OCI-LY3 (cell line): ENCODE results near the gene ACOXL.
A peak's percentile ranks its signal among the peaks of the same experiment; 100 is the strongest.

Experiments
- H2AFZ ChIP-seq: fragments of 200-600, 300-600 bp; shearing (Covaris generic); 2 replicates; pipeline ENCODE4 v1.6.0; 2014; ENCODE audit warnings: antibody characterized with exemption, low read depth, low read length
- H3K27ac ChIP-seq: fragments of 200-600, 300-600 bp; sonication (generic); 2 replicates; pipeline ENCODE4 v1.5.1; 2014; ENCODE audit warnings: mild to moderate bottlenecking, low read length, moderate library complexity, mixed read lengths
- H3K27me3 ChIP-seq: fragments of 200-600, 300-600 bp; sonication (generic); 2 replicates; pipeline ENCODE4 v1.6.1; 2014; ENCODE audit warnings: low read depth, low read length, mixed read lengths
- H3K36me3 ChIP-seq: fragments of 200-600, 300-600 bp; sonication (generic); replicated peaks from 2 replicates; pipeline ENCODE3; 2014; ENCODE audit warnings: low read depth, low read length, mixed read lengths
- H3K4me1 ChIP-seq: fragments of 300-600, 200-600 bp; sonication (generic); 2 replicates; pipeline ENCODE4 v1.6.1; 2014; ENCODE audit warnings: low read length, mixed read lengths
- H3K4me2 ChIP-seq: fragments of 200-600, 300-600 bp; sonication (generic); 2 replicates; pipeline ENCODE4 v1.6.1; 2014; ENCODE audit warnings: low read length, mixed read lengths
- H3K4me3 ChIP-seq: fragments of 300-600, 200-600 bp; sonication (generic); 2 replicates; pipeline ENCODE4 v1.5.1; 2014; ENCODE audit warnings: antibody characterized with exemption, mild to moderate bottlenecking, low read length, moderate library complexity
- H3K79me2 ChIP-seq: fragments of 300-600, 200-600 bp; shearing (Covaris generic); 2 replicates; pipeline ENCODE4 v1.6.1; 2014; ENCODE audit warnings: mild to moderate bottlenecking, low read length, mixed read lengths
- H3K9ac ChIP-seq: fragments of 300-600, 200-600 bp; shearing (Covaris generic); 2 replicates; pipeline ENCODE4 v1.6.0; 2014; ENCODE audit warnings: mild to moderate bottlenecking, low read length, moderate library complexity
- H3K9me3 ChIP-seq: fragments of 200-600, 300-600 bp; shearing (Covaris generic); 2 replicates; pipeline ENCODE4 v1.6.1; 2014; ENCODE audit warnings: low read length, mixed read lengths; ENCODE audit not compliant: insufficient read depth
- H4K20me1 ChIP-seq: fragments of 200-600, 300-600 bp; sonication (generic); 2 replicates; pipeline ENCODE4 v1.6.1; 2016; ENCODE audit warnings: low read length, mixed read lengths; ENCODE audit not compliant: insufficient read depth
- CTCF ChIP-seq: fragments of 200-600, 300-600 bp; sonication (generic); IDR thresholded peaks from 2 replicates; pipeline ENCODE4 v1.5.1; 2014; ENCODE audit warnings: antibody characterized with exemption, low read length, low read depth
- EZH2phosphoT487 ChIP-seq: fragments of 200-600 bp; shearing (Covaris generic); IDR thresholded peaks from 2 replicates; pipeline ENCODE4 v1.6.1; 2018; ENCODE audit warnings: antibody characterized with exemption, mixed run types, low read depth

The ACOXL gene

GRCh38 chr2:111117598-111118480 is 385.5 kb downstream of the ACOXL start:
- Histone ChIP-seq H3K36me3 (no peaks in the 10 kb centered on the region), H2AFZ (no peak overlapping the region), H3K9ac (no peak overlapping the region), H3K4me3 (peak overlapping the region; percentile 50), H3K27me3 (peaks cover 56% of the 10 kb centered on the region), H3K79me2 (peaks cover 15% of the 10 kb centered on the region), H3K4me1 (peaks cover 37% of the 10 kb centered on the region), H3K27ac (no peak overlapping the region), H3K9me3 (peaks cover 11% of the 10 kb centered on the region; the same call in 1 of the 2 replicates), H4K20me1 (peaks cover 31% of the 10 kb centered on the region), H3K4me2 (peak overlapping the region; percentile 67)
- TF ChIP-seq EZH2phosphoT487 (no peak), CTCF (no peak)

GRCh38 chr2:111118481-111118980 is 386.2 kb downstream of the ACOXL start:
- Histone ChIP-seq H4K20me1 (peaks cover 34% of the 10 kb centered on the region), H3K27me3 (peaks cover 54% of the 10 kb centered on the region), H3K27ac (no peak overlapping the region), H3K9me3 (peaks cover 11% of the 10 kb centered on the region; the same call in 1 of the 2 replicates), H3K79me2 (peaks cover 22% of the 10 kb centered on the region), H3K36me3 (no peaks in the 10 kb centered on the region), H2AFZ (no peak overlapping the region), H3K4me1 (peaks cover 42% of the 10 kb centered on the region), H3K9ac (no peak overlapping the region), H3K4me3 (no peak overlapping the region), H3K4me2 (no peak overlapping the region)
- TF ChIP-seq EZH2phosphoT487 (no peak), CTCF (no peak)

- peak overlapping the region; percentile 79 for H3K4me2 ChIP-seq
- H3K36me3 ChIP-seq: peaks cover 5% of the 10 kb centered on the region
- no peak for TF ChIP-seq EZH2phosphoT487
- no peak for TF ChIP-seq CTCF
- H3K4me1 ChIP-seq: peaks cover 44% of the 10 kb centered on the region
- peaks cover 27% of the 10 kb centered on the region for H3K79me2 ChIP-seq
- peaks cover 53% of the 10 kb centered on the region for H3K27me3 ChIP-seq
- H3K4me3 ChIP-seq: peak overlapping the region; percentile 85
- no peak overlapping the region for H3K27ac ChIP-seq
- peaks cover 34% of the 10 kb centered on the region for H4K20me1 ChIP-seq
- H3K9me3 ChIP-seq: peaks cover 11% of the 10 kb centered on the region; the same call in 1 of the 2 replicates
- H3K9ac ChIP-seq: no peak overlapping the region
- H2AFZ ChIP-seq: no peak overlapping the region
These were observed 386.8 kb downstream of the ACOXL start for GRCh38 chr2:111118981-111119821.
